NCI-H2029 treated with DMSO at 0.1 percent for 48 hours (cell line): ENCODE data around the gene NUP188.
"Not testable (repeated sequence)": the region's sequence is repeated elsewhere in the genome, so short reads cannot be mapped to it uniquely, and the experiment has no call there.

Experiments
- DNase-seq: peaks from one replicate; lab custom pipeline; 2025; lab: John Stamatoyannopoulos, UW

The NUP188 gene

DNA sequence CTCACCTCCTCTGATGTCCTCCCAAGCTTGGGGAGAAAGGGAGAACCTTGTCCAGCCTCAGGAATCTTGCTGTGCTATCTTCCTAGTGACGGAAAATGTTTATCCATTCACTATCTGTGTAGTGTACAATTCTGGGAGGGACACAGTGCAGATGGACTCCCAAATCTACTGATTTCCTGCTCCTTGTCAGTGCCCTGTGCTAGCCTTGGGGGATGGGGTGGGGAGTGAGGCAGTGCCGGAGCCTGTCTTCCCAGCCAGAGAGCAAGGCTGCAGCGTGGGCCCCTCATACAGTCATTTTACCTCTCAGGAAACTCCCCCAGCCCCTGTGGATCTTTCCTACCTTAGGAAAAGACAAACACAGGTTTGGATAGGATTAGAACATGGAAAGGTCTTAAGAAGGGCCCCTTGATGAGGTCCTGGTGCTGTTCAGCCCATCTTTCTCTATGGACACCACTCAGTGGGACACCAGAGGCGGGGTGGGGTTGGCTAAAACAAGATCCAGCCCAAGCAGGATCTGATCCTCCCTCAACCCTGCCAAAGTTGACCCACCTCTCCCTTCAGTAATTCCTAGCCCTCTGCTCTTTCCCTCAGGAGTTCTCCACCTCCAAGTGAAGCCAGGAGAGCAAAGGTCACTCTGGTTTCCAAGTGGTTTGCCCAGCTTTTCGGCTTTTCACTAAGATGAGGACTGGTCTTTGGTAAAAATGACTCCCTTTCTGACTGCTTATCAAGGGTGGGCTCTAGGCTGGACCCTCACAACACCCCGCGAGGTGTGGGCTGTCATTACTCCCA lies 3.5 kb upstream of the NUP188 start:
- DNase-seq: no peak

DNA sequence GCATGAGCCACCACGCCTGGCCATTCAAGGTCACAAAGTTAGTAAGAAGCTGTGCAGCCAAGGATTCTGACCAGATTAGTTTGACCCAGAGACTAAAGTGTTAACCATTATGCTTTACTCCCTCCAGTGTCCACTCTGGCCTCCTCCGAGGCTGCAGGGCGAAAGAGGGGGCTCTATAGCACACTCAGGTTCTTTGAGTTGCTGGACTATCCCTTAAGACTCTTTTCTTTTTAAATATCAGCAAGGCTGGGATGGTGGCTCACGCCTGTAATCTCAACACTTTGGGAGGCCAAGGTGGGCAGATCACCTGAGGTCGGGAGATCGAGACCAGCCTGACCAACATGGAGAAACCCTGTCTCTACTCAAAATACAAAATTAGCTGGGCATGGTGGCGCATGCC lies 2.5 kb upstream of the NUP188 start:
- DNase-seq: not testable (repeated sequence)

DNA sequence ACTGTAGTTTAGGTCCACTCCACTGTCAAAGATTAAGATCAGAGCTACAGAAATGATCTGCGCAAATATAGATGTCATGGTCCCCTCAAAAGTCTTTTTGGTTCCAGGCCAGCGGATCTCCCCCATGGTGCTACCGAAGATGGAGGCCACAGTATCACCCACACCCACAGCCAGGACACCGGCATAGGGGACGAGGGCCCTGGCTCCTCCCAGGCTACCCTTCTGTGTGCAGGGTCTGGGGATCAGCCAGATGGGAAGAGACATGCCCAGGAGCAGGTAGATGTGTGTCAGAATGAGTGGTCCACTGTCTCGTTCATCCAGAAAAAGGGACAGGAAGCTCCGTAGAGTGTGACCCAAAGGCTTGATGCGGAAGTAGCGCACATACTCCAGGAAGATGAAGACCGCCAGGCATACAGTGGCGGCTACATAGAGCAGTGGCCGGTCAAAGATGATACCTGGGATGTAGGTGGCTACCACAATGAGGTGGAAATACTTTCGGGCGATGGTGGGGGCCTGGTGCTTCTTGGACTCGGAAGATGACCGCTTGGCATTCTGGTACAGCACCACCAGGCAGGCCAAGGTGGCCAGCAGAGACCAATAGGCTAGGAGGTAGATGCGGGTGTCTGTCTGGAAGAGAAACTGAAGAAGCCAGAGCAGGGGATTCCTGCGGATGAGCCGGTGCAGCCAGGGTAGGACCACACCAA lies 1.5 kb upstream of the NUP188 start:
- DNase-seq: no peak

DNA sequence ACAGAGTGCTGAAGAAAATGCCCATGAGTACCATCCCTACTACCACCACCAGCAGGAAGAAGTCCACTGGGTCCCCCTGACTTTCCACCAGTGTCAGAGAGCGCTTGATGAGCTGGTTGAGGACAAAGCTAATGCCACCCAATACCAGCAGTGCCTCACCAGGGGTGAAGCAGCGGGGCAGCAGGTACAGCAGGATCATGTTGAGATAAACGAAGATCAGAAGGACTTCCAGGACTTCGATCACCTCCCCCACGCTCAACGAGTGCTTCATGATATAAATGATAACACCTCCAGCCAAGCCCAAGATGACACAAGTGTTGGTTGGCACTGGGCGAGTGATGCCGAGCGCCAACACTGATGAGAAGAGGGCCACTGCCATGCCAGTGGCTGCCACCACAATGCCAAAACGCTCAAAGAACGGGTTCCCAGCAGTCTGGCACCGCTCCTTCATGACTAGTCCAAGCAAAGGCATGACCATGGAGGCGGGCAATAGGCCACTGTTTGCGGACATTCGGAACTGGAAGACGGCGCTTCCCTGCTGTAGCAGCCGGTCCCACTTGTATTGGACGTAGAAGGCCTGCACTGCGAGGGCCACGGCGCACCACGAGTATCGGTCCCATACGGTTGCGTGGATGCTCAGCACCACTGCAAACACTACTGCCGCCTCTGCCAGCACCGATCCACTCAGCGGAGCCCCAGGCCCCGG lies 775 bp upstream of the NUP188 start:
- DNase-seq: peak; percentile 38

DNA sequence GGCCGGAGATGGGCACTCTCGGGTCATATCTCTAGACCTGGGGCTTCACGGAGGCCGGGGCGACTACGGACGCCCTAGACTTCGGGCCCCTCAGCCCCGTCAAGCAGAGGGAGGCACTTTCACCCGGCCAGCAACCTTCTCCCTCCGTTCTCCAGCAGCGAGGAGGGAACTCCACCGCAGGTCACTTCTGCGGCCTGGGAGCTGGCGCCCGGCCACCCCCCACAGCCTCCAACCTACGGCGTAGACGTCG lies 297 bp upstream of the NUP188 start:
- DNase-seq: no peak

DNA sequence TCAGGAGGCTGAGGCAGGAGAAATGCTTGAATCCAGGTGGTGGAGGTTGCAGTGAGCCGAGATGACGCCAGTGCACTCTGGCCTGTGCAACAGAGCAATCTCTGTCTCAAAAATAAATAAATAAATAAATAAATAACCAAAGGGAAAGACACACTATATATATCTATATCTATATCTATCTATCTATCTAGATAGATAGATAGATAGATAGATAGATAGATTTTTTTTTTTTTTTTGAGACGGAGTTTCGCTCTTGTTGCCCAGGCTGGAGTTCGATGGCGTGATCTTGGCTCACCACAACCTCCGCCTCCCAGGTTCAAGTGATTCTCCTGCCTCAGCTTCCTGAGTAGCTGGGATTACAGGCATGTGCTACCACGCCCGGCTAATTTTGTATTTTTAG lies 13.9 kb downstream of the NUP188 start:
- not testable (repeated sequence) for DNase-seq

DNA sequence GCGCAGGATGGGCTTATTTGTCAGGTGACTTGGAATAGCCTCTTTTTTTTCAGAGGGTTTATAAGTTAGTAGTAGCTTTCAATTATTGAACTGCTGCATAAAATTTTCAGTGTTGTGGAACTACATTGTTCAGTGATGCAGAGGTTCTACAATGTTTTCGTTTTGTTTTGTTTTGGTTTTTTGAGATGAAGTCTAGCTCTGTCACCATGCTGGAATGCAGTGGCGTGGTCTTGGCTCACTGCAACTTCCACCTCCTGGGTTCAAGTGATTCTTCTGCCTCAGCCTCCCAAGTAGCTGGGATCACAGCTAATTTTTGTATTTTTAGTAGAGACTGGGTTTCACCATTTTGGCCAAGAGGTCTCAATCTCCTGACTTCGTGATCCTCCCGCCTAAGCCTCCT lies 22.0 kb downstream of the NUP188 start:
- no peak for DNase-seq

DNA sequence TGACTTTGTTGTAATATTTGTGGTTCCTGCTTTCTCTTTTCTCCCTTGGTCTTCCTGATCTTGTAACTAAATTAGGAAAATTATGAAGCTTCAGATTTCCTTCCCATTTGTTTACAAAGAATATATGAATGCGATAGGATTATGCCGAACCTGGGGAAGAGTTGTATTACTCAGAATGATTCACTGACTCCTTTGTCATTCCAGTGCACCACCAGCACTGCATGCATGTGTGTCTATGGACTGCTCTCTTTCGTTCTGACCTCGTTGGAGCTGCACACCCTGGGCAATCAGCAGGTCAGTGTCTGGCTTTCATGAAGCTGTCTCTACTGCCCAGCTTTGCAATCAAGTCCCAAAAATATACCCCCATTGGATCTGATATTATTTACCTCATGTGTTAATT lies 25.5 kb downstream of the NUP188 start:
- no peak for DNase-seq

DNA sequence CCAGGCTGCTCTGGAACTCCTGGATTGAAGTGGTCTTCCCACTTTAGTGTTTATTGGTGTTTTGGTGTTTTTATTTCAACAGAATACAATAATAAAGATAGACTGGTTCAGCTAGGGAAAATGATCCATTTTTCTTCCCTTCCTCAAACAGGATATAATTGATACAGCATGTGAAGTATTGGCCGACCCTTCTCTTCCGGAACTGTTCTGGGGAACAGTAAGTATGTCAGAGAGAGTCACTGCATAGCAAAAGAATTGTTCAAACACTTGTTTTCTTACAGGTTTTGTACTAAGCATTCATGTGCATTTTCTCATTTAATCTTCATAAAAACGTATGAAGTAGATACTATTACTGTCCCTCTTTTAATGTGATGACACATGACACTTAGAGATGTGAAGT lies 31.6 kb downstream of the NUP188 start:
- no peak for DNase-seq

DNA sequence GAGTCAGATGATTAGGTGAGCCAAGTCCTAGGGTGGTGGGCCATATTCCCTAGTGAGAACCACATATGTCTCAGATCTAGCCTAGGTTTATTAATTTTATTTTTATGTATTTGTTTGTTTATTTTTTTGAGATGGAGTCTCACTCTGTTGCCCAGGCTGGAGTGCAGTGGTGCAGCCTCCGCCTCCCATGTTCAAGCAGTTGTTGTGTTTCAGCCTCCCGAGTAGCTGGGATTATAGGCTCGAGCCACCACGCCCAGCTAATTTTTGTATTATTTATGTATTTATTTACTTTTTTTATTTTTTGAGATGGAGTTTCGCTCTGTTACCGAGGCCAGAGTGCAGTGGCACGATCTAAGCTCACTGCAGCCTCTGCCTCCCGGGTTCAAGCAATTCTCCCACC lies 36.0 kb downstream of the NUP188 start:
- DNase-seq: no peak

DNA sequence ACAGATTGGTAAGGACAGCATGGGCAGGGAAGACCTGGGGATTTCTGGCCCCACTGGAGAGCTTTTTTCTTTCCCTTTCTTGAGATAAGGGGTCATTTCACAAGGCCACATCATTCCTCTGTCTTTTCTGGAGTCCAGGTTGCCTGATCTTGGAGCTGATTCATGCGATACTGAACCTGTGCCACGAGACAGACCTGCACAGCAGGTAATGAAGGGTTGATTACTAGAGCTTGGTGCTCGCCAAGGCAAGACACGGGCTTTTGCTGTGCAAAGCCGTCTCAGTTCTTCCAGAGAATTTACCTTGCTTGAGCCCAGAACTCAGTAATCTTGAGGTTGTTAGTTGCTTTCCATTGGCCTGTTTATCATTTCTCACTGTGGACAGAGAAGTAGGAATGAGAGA lies 39.2 kb downstream of the NUP188 start:
- DNase-seq: no peak

DNA sequence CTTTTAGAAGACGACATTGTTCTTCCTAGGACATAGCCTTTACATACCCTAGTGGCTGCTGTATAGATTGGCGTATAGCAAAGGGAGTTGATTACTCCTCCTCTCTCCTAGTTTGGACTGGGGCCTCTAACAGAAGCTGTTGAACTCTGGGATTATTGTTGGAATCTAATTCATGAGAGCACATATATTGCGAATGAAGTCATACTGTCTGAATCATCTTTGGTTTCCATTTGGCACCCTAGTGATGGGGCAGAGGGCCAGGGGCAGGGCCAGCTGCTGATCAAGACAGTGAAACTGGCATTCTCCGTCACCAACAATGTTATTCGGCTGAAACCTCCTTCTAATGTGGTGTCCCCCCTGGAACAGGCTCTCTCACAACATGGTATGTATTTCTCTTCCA lies 40.3 kb downstream of the NUP188 start:
- no peak for DNase-seq

DNA sequence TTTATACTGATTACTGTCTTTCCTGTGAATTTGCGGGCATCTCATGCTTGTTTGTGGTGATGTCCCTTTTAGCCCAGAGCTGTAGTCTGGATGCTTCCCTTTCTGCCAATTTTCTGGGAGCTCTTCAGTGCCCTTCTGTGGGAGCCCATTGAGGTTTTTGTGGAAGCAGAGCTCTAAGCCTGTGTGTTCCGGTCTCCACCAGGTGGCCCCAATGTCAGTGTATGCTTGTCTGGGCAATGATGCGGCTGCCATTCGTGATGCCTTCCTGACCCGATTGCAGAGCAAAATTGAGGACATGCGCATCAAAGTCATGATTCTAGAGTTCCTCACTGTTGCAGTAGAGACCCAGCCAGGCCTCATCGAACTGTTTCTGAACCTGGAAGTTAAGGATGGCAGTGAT lies 45.5 kb downstream of the NUP188 start:
- no peak for DNase-seq

DNA sequence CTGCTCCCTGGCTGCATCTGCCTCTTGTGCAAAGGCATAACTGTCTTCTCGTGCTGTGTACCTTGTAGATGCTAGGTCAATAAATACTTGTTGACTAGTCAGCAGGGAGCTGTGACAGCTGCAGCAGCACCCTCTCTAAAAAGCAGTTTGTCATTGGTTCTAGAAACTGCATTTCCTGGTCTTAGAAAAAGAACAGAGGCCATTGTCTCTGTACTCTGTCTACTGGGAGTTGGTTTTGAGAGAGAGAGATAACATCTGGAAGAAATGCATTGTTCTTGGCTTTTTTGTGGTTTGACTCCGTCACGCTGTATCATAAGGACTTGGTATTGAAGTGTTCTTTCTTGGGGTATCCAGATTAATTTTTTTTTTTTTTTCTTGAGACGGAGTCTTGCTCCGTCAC lies 48.3 kb downstream of the NUP188 start:
- DNase-seq: no peak

DNA sequence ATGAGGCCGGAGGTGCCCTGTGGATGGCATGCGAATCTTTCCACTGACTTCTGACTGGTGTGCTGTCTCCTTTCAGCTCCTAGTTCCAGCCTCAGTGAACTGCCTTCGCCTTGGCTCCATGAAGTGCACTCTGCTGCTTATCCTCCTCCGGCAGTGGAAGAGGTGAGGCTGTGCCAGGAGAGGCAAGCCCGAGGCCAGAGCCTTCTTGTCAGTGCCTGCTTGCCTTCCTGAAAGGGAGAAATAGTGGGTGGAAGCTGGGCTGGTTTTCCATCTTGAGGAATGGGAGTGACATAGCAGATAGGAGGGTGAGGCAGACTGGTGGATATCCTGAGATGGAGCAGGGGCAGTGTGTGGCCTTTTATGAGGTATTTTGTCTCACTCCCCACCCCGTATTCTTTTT lies 51.0 kb downstream of the NUP188 start:
- DNase-seq: no peak

DNA sequence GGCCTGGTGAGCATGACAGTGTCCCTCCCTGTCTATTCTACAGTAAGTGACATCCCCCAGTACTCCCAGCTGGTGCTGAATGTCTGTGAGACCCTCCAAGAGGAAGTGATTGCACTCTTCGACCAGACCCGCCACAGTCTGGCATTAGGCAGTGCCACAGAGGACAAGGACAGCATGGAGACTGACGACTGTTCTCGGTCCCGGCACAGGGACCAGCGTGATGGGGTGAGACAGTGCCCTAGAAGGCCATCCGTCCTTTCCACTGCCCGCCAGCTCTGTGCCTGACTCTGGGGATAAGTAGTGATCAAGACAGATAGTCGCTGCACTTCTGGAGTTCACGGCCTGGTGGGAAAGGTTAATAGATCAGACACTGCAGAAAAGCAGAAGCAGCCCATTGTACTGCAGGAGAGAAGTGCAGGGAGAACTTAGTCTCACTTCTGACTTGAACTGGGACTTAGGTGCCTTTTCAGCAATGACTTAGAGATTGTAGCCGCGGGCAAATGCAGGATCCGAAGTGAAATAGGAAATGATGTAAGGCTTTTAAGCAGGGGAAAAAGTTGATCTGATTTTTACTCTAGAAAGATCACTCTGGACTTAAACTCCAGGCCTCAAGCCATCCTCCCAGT lies 52.2 kb downstream of the NUP188 start:
- no peak for DNase-seq

DNA sequence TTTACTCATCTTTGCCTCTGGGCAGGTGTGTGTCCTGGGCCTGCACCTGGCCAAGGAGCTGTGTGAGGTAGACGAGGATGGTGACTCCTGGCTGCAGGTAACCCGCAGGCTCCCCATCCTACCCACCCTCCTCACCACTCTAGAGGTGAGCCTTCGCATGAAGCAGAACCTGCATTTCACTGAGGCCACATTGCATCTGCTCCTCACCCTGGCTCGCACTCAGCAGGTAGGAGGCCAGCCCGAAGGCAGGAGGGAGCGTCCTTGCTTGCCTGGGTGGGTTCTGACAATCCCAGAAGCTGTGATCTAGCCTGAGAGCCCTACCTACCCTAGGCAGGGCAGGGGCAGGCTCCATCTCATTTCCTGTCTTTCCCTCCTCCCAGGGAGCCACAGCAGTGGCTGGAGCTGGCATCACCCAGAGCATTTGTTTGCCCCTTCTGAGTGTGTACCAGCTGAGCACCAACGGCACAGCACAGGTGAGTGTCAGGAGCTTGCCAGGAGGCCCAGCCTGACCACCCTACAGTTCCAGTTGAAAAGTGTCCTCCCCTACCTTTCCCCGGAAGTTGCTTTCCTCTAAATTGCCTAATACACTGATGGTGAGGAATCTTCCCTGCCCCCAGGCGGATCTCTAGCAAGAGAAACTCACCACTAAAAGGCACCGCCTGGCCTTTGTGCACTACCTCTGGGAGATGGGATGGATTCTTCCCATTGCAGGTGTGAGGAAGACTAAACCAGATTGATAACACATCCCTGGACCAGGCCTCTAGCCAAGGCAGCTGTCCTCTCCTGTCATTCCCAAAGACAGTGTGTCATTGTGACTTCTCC lies 54.2 kb downstream of the NUP188 start:
- no peak for DNase-seq

DNA sequence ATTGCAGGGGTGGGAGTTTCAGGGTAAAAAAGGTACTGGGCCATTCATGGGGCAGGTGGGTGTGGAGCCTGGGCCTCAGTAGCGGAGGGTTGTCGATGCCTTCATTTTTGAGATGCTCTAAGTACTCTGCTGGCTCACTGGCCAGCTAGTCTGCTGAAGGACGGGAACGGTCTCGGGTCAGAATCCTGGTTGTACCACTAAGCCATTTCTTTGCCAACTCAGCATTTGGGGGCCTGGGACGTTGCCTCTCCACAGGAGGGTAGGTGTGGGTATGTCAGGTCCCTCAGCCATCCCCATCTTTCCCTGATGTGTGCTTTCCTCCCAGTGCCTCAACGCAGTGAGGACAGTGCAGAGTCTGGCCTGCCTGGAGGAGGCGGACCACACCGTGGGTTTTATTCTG lies 55.5 kb downstream of the NUP188 start:
- no peak for DNase-seq

DNA sequence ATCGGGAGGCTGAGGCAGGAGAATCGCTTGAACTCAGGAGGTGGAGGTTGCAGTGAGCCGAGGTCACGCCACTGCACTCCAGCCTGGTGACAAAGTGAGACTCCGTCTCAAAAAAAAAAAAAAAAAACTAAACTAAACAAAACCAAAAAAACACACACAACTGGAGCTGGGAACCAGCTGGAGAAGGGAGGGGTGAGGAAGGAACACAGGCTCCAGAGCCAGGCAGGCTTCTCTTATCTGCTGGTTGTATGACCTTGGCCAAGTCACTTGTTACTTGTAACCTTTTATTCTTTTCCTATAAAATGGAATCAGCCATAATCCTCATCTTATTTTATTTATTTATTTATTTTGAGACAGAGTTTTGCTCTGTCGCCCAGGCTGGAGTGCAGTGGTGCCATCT lies 56.7 kb downstream of the NUP188 start:
- DNase-seq: not testable (repeated sequence)

DNA sequence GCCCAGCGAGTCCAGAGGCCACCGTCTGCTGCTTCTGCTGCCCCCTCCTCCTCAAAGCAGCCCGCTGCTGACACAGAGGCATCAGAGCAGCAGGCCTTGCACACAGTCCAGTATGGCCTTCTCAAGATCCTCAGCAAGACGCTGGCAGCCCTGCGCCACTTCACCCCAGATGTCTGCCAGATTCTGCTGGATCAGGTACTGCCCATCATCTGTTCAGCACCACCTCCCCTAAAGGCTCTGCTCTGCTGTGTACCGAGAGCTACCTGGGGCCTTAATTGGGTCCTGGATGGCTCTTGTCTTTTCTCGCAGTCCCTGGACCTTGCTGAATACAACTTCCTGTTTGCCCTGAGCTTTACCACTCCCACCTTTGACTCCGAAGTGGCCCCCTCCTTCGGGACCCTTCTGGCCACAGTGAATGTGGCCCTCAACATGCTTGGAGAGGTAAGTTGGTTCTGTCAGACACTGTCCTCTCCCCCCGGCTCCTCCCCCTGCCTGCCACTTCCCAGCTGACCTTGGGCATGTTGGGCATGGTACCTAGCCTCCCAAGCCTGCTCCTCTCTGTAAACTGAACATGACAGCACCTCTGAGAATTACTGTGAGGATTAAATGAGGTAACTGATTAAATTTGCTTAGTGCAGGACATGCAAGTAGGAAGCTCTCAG lies 58.0 kb downstream of the NUP188 start:
- no peak for DNase-seq

DNA sequence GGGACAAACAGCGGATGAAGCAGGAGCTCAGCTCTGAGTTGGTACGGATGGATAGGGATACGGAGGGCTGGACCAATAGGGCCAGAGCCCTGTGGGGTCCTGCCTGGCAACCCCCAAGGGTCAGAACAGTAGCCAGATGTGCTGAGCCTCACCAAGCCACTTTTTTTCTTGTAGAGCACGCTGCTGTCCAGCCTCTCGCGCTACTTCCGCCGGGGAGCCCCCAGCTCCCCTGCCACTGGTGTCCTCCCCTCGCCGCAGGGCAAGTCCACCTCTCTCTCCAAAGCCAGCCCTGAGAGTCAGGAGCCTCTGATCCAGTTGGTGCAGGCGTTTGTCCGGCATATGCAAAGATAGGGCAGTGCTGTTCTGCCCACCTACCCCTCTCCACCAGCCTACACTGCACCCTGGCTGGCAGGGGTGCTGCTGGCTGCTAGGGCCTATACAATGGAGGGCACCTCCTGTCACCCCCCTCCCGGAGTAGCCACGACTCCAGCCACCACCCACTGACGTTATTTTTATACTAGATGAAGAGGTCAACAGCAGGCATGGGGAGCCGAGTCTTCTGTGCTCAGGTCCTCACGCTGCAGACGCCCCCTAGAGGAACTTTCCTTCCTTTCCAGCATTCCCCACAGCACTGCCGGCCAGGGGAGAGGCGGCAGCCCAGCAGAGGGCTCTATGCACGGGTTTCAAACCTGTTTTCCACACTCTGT lies 59.0 kb downstream of the NUP188 start:
- DNase-seq: no peak
